ENCODE measurements around the gene GNRH2. TPM values are rescaled to one million over a fixed set of nuclear protein-coding genes. Genes with fewer than 3 reads are reported as not detected.

The GNRH2 gene
- total and polyA plus RNA-seq, 10 of the 15 experiments (the other 5 are each of a cell fraction or from before 2014, with no cell fraction given): 0.12 to 0.85 (median 0.31) TPM; not detected in 7

DNA sequence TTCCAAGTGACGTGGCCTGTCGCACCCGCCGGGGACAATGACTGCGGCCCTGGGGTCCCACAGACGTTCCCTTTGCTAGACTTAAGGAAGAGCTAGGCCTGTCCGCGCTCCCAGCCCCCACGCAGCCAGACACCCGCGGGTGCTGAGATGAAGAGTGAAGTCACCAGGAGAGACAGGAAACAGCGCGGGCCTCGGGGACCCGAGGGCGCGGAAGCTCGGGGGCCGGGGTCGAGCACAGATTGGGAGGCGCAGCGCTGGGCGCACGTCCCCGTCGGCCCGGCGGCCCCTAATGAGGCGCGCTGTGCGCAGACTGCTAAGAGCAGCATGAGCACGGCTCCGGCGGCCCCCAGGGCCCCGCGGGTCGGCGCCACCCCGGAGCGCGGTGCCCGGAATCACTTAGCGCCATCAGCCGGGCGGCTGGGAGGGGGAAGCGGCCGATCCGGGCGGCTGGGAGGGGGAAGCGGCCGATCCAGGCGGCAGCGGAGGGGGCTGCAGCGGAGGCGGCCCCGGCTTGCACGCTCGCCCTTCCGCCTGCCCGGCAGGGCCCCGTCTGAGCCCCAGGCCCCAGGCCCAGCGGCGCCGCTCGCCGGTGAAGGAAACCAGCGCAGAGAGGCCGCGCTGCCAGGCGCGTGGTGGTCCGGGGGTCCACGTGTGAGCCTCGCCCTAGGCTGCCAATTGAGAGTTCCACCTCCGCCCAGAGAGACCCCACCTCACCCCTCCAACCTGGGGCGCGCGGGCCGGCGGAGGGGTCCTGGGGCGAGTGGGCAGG lies 49.4 kb downstream of the GNRH2 start:
- H3K79me2 ChIP-seq (ENCODE audit: control insufficient read depth, insufficient read depth, low read length): no peaks in the 10 kb centered on the region
- no peaks in the 10 kb centered on the region for H3K36me3 ChIP-seq (ENCODE audit: control insufficient read depth in 2 of 2, insufficient read depth in 2 of 2, low read length in 1 of 2)
- H3K27ac ChIP-seq (ENCODE audit: control insufficient read depth, insufficient read depth): no peak overlapping the region
- no peaks in the 10 kb centered on the region for H3K4me1 ChIP-seq (ENCODE audit: control insufficient read depth, insufficient read depth, low read length)
- in situ Hi-C loops (cut with MboI): no loop called here
- H2AFZ ChIP-seq (ENCODE audit: control insufficient read depth, low read depth, low read length): no peak overlapping the region
- no TSS peak for BruUV-seq (replicated peaks)
- 22% methylated on average over 67 of the region's 81 CpGs for WGBS (ENCODE audit: insufficient coverage, insufficient replicate concordance, low lambda C conversion rate, missing lambda C conversion rate)
- no peaks in the 10 kb centered on the region for H3K9me3 ChIP-seq (replicated peaks; ENCODE audit: control insufficient read depth, insufficient read depth, low read length)
- no peaks in the 10 kb centered on the region for H4K20me1 ChIP-seq (ENCODE audit: control insufficient read depth, insufficient read depth)
- no peak for DNase-seq (ENCODE audit: low read depth, low spot score)
- TF ChIP-seq ZSCAN29 (IDR thresholded peaks at IDR 0.05) (no peak), CHD2 (IDR thresholded peaks at IDR 0.05; ENCODE audit: borderline replicate concordance, low read depth, low read length) (no peak), RELA (IDR thresholded peaks at IDR 0.05; ENCODE audit: borderline replicate concordance, partially characterized antibody) (no peak), ESRRA (IDR thresholded peaks at IDR 0.05; ENCODE audit: low read length) (no peak), POLR2AphosphoS2 (IDR thresholded peaks at IDR 0.05; ENCODE audit: low read depth, low read length) (no peak), ZNF622 (IDR thresholded peaks at IDR 0.05) (no peak)
- FAIRE-seq: no peak
- ATAC-seq: no peak
- no peak overlapping the region for H3K4me3 ChIP-seq
- ChIA-PET POLR2A (no interaction called here), SMC1A (ENCODE audit: uncharacterized antibody, unreplicated experiment) (interaction anchor here (0.5 kb wide), 1 partner anchor 81 kb away, joined by 4 read pairs; no protein-coding TSS in a partner anchor), CTCF (no interaction called here), RAD21 (ENCODE audit: unreplicated experiment) (no interaction called here)
- peaks cover 4 to 7% of the 10 kb centered on the region in 2 experiments for H3K27me3 ChIP-seq (replicated peaks in 1 of 2; ENCODE audit: control insufficient read depth in 2 of 2, insufficient read depth in 2 of 2, low read length in 1 of 2)
- peak overlapping the region; percentile 15; the same call in 1 of the 2 replicates for H3K4me2 ChIP-seq (ENCODE audit: control insufficient read depth, insufficient read depth)
- H3K9ac ChIP-seq (ENCODE audit: control insufficient read depth, insufficient read depth, low read length): no peak overlapping the region
- intact Hi-C loops (cut with micrococcal nuclease; ENCODE audit: unreplicated experiment): no loop called here

- FAIRE-seq: no peak
- POLR2A ChIA-PET: no interaction called here
- Histone ChIP-seq H3K27ac (ENCODE audit: control insufficient read depth, insufficient read depth) (no peak overlapping the region), H3K9ac (ENCODE audit: control insufficient read depth, insufficient read depth, low read length) (no peak overlapping the region), H3K36me3 (ENCODE audit: control insufficient read depth in 2 of 2, insufficient read depth in 2 of 2, low read length in 1 of 2) (no peaks in the 10 kb centered on the region), H3K9me3 (replicated peaks; ENCODE audit: control insufficient read depth, insufficient read depth, low read length) (no peaks in the 10 kb centered on the region), H2AFZ (ENCODE audit: control insufficient read depth, low read depth, low read length) (no peak overlapping the region), H4K20me1 (ENCODE audit: control insufficient read depth, insufficient read depth) (no peaks in the 10 kb centered on the region), H3K4me2 (ENCODE audit: control insufficient read depth, insufficient read depth) (no peak overlapping the region), H3K4me1 (ENCODE audit: control insufficient read depth, insufficient read depth, low read length) (no peaks in the 10 kb centered on the region), H3K27me3 (replicated peaks in 1 of 2; ENCODE audit: control insufficient read depth in 2 of 2, insufficient read depth in 2 of 2, low read length in 1 of 2) (peaks cover 4 to 7% of the 10 kb centered on the region in 2 experiments), H3K79me2 (ENCODE audit: control insufficient read depth, insufficient read depth, low read length) (no peaks in the 10 kb centered on the region), H3K4me3 (no peak overlapping the region)
- ATAC-seq: no peak
- intact Hi-C loops (cut with micrococcal nuclease; ENCODE audit: unreplicated experiment) (no loop called here), in situ Hi-C loops (cut with MboI) (no loop called here)
- DNase-seq (ENCODE audit: low read depth, low spot score): no peak
- CTCF ChIA-PET: no interaction called here
- RAD21 ChIA-PET (ENCODE audit: unreplicated experiment): no interaction called here
- 9% methylated on average over 10 of the region's 10 CpGs for WGBS (ENCODE audit: insufficient coverage, insufficient replicate concordance, low lambda C conversion rate, missing lambda C conversion rate)
- no TSS peak for BruUV-seq (replicated peaks)
- SMC1A ChIA-PET (ENCODE audit: uncharacterized antibody, unreplicated experiment): no interaction called here
- TF ChIP-seq USF1 (IDR thresholded peaks at IDR 0.05; ENCODE audit: borderline replicate concordance, extremely low read length, insufficient read depth, low read depth, low read length) (no peak), ZSCAN29 (IDR thresholded peaks at IDR 0.05) (no peak), BCL3 (IDR thresholded peaks at IDR 0.05; ENCODE audit: borderline replicate concordance, insufficient read depth, low read depth, low read length, poor library complexity, severe bottlenecking) (no peak), NFIC (IDR thresholded peaks at IDR 0.05; ENCODE audit: low read depth, low read length) (no peak), IRF4 (IDR thresholded peaks at IDR 0.05; ENCODE audit: low read depth, low read length) (no peak), USF2 (IDR thresholded peaks at IDR 0.05; ENCODE audit: borderline replicate concordance, low read depth, low read length) (no peak)
- TF ChIP-seq, protein P1, sequence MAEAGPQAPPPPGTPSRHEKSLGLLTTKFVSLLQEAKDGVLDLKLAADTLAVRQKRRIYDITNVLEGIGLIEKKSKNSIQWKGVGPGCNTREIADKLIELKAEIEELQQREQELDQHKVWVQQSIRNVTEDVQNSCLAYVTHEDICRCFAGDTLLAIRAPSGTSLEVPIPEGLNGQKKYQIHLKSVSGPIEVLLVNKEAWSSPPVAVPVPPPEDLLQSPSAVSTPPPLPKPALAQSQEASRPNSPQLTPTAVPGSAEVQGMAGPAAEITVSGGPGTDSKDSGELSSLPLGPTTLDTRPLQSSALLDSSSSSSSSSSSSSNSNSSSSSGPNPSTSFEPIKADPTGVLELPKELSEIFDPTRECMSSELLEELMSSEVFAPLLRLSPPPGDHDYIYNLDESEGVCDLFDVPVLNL (IDR thresholded peaks at IDR 0.05; ENCODE audit: low read depth, low read length): no peak
Measured at GRCh38 chr20:3093861-3094361, 50.5 kb downstream of the GNRH2 start.

All from GM12878 (cell line).